Fibroblast of lung (primary cell): ENCODE results near the gene RBP7. TPM values are rescaled to one million over a fixed set of nuclear protein-coding genes. Genes with fewer than 3 reads are reported as not detected.

Experiments used
- DNase-seq, 2 donors: peaks; one replicate each; pipeline versions ENCODE4 v3.0.0 to v3.0.0-alpha.2; 2010; ENCODE audit warnings: low read depth in 2 of 2
- H2AFZ ChIP-seq: 2 replicates; pipeline ENCODE4 v1.5.1; 2012; ENCODE audit warnings: low read length, control low read depth, inconsistent platforms
- H3K27ac ChIP-seq: 2 replicates; pipeline ENCODE4 v1.5.1; 2011; ENCODE audit warnings: low read length, control low read depth; ENCODE audit not compliant: insufficient read depth
- H3K27me3 ChIP-seq: 2 replicates; pipeline ENCODE4 v1.5.1; 2011; ENCODE audit warnings: mild to moderate bottlenecking, low read length; ENCODE audit not compliant: control insufficient read depth, insufficient read depth
- H3K36me3 ChIP-seq: 2 replicates; pipeline ENCODE4 v1.5.1; 2011; ENCODE audit warnings: low read length; ENCODE audit not compliant: control insufficient read depth, insufficient read depth
- H3K4me1 ChIP-seq: 2 replicates; pipeline ENCODE4 v1.5.1; 2011; ENCODE audit warnings: low read length; ENCODE audit not compliant: control insufficient read depth, insufficient read depth; ENCODE audit errors: extremely low read depth
- H3K4me2 ChIP-seq: 2 replicates; pipeline ENCODE4 v1.5.1; 2011; ENCODE audit warnings: low read length, control low read depth; ENCODE audit not compliant: insufficient read depth; ENCODE audit errors: extremely low read depth
- H3K4me3 ChIP-seq, 4 experiments: fragments of 200-600 bp in 1 of 4; sonication (generic) in 1 of 4; replicated peaks in 1 of 4; 2 replicates each; pipeline ENCODE4 v1.5.1; 2011 to 2016; ENCODE audit warnings: low read length in 4 of 4, low read depth in 3 of 4, mild to moderate bottlenecking in 3 of 4, control low read depth in 2 of 4, inconsistent platforms in 1 of 4, mixed read lengths in 1 of 4; ENCODE audit not compliant: insufficient read depth in 1 of 4; ENCODE audit errors: control extremely low read depth in 1 of 4
- H3K79me2 ChIP-seq: 2 replicates; pipeline ENCODE4 v1.5.1; 2012; ENCODE audit warnings: mild to moderate bottlenecking, low read length, inconsistent platforms; ENCODE audit not compliant: control insufficient read depth, insufficient read depth
- H3K9ac ChIP-seq: 2 replicates; pipeline ENCODE4 v1.5.1; 2011; ENCODE audit warnings: mild to moderate bottlenecking, low read length, control low read depth; ENCODE audit not compliant: insufficient read depth
- H3K9me3 ChIP-seq: 2 replicates; pipeline ENCODE4 v1.5.1; 2012; ENCODE audit warnings: low read depth, low read length; ENCODE audit not compliant: control insufficient read depth, insufficient read depth
- H4K20me1 ChIP-seq: 2 replicates; pipeline ENCODE4 v1.5.1; 2011; ENCODE audit warnings: low read length; ENCODE audit not compliant: control insufficient read depth, insufficient read depth; ENCODE audit errors: extremely low read depth
- CTCF ChIP-seq, 2 donors: IDR thresholded peaks in 1 of 2; conservative IDR thresholded peaks in 1 of 2; 1 replicate in 1 of 2; 2 replicates in 1 of 2; pipeline ENCODE4 v1.5.1; 2011 to 2012; ENCODE audit warnings: low read length in 2 of 2, control low read depth in 1 of 2, inconsistent platforms in 1 of 2, low read depth in 1 of 2, mild to moderate bottlenecking in 1 of 2
- EZH2 ChIP-seq: IDR thresholded peaks from 2 replicates; pipeline ENCODE4 v1.5.1; 2012; ENCODE audit warnings: low read length, control low read depth, mild to moderate bottlenecking; ENCODE audit errors: missing control alignments
- polyA plus RNA-seq, 2 donors: library from polyadenylated mRNA; depleted of rRNA in 1 of 2; stranded (reverse) in 1 of 2; unstranded in 1 of 2; fragments of >200 nt; gene quantifications; 2 replicates each; pipeline ENCODE4 v1.2.1, GENCODE V29; 2011 to 2012; ENCODE audit warnings: missing spikeins in 1 of 2
- total RNA-seq: library from RNA; depleted of rRNA; stranded (reverse); fragments of >200 nt; gene quantifications from 2 replicates; pipeline ENCODE4 v1.2.1, GENCODE V29; 2014

The RBP7 gene
- total and polyA plus RNA-seq, 2 donors (not counting 1 experiment from before 2014, with no cell fraction given), result not detected

- Histone ChIP-seq H3K4me2 (no peak overlapping the region), H3K27me3 (no peaks in the 10 kb centered on the region), H2AFZ (no peak overlapping the region), H3K4me1 (peaks cover 7% of the 10 kb centered on the region), H3K36me3 (no peaks in the 10 kb centered on the region), H4K20me1 (no peaks in the 10 kb centered on the region), H3K4me3 (no peak overlapping the region), H3K27ac (no peak overlapping the region), H3K79me2 (peaks cover 31% of the 10 kb centered on the region), H3K9ac (no peak overlapping the region), H3K9me3 (no peaks in the 10 kb centered on the region)
- DNase-seq, result no peak
- no peak for TF ChIP-seq EZH2
- TF ChIP-seq CTCF (conservative IDR thresholded peaks at IDR 0.05 in 1 of 2, IDR thresholded peaks at IDR 0.05 in 1 of 2; ENCODE audit: low read depth in 1 of 2, low read length in 2 of 2), result no peak
Measured at GRCh38 chr1:10048601-10049000, 51.6 kb downstream of the RBP7 start.

GRCh38 chr1:10050611-10051010 is 53.6 kb downstream of the RBP7 start:
- Histone ChIP-seq H3K4me3 (no peak overlapping the region), H3K9me3 (no peaks in the 10 kb centered on the region), H3K36me3 (no peaks in the 10 kb centered on the region), H2AFZ (no peak overlapping the region), H3K27me3 (no peaks in the 10 kb centered on the region), H3K4me1 (peaks cover 5% of the 10 kb centered on the region), H4K20me1 (no peaks in the 10 kb centered on the region), H3K79me2 (peaks cover 25% of the 10 kb centered on the region), H3K4me2 (no peak overlapping the region), H3K9ac (no peak overlapping the region), H3K27ac (no peak overlapping the region)
- TF ChIP-seq CTCF (conservative IDR thresholded peaks at IDR 0.05 in 1 of 2, IDR thresholded peaks at IDR 0.05 in 1 of 2; ENCODE audit: low read depth in 1 of 2, low read length in 2 of 2) (no peak), EZH2 (no peak)
- DNase-seq, result no peak

- Histone ChIP-seq H3K27ac (no peak overlapping the region), H3K4me3 (no peak overlapping the region), H3K9ac (no peak overlapping the region), H4K20me1 (no peaks in the 10 kb centered on the region), H3K36me3 (no peaks in the 10 kb centered on the region), H3K4me1 (no peaks in the 10 kb centered on the region), H3K79me2 (peaks cover 25% of the 10 kb centered on the region), H3K4me2 (no peak overlapping the region), H2AFZ (no peak overlapping the region), H3K9me3 (no peaks in the 10 kb centered on the region), H3K27me3 (no peaks in the 10 kb centered on the region)
- TF ChIP-seq EZH2 (no peak), CTCF (conservative IDR thresholded peaks at IDR 0.05 in 1 of 2, IDR thresholded peaks at IDR 0.05 in 1 of 2; ENCODE audit: low read depth in 1 of 2, low read length in 2 of 2) (no peak)
- no peak for DNase-seq
Measured at GRCh38 chr1:10051656-10052055, 54.6 kb downstream of the RBP7 start.
